ENCODE measurements around the gene ZNF616.

DNA sequence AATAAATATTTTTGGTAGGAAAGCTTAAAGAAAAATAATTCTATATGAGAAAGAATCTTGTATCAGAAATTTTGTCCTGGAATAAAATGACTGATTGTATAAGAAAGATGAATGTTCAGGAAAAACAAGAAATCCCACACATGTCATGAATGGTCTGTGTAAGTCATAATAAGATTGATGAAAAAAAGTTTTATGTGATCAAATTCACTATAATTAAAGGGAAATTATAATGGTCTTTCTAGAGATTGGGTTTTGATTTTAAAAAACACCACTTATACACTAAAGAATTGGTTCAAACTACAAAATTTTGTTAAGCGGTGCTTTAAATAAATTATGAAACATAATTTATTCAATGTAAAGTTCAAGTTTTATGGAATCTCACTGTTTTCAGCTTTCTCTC lies 37.0 kb downstream of the ZNF616 start:
- TF ChIP-seq, protein P1, sequence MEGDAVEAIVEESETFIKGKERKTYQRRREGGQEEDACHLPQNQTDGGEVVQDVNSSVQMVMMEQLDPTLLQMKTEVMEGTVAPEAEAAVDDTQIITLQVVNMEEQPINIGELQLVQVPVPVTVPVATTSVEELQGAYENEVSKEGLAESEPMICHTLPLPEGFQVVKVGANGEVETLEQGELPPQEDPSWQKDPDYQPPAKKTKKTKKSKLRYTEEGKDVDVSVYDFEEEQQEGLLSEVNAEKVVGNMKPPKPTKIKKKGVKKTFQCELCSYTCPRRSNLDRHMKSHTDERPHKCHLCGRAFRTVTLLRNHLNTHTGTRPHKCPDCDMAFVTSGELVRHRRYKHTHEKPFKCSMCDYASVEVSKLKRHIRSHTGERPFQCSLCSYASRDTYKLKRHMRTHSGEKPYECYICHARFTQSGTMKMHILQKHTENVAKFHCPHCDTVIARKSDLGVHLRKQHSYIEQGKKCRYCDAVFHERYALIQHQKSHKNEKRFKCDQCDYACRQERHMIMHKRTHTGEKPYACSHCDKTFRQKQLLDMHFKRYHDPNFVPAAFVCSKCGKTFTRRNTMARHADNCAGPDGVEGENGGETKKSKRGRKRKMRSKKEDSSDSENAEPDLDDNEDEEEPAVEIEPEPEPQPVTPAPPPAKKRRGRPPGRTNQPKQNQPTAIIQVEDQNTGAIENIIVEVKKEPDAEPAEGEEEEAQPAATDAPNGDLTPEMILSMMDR (IDR thresholded peaks at IDR 0.05): no peak
- TF ChIP-seq, protein P2, sequence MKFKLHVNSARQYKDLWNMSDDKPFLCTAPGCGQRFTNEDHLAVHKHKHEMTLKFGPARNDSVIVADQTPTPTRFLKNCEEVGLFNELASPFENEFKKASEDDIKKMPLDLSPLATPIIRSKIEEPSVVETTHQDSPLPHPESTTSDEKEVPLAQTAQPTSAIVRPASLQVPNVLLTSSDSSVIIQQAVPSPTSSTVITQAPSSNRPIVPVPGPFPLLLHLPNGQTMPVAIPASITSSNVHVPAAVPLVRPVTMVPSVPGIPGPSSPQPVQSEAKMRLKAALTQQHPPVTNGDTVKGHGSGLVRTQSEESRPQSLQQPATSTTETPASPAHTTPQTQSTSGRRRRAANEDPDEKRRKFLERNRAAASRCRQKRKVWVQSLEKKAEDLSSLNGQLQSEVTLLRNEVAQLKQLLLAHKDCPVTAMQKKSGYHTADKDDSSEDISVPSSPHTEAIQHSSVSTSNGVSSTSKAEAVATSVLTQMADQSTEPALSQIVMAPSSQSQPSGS (CRISPR knock-in tag; IDR thresholded peaks at IDR 0.05; ENCODE audit: borderline replicate concordance, low read depth): no peak
- TF ChIP-seq PRRX2 (CRISPR knock-in tag; IDR thresholded peaks at IDR 0.05): no peak
- no peak for TF ChIP-seq NR2C2 (CRISPR knock-in tag; IDR thresholded peaks at IDR 0.05)

Data from WTC11 (cell line).